ENCODE measurements around the gene HERC2.

The HERC2 gene

DNA sequence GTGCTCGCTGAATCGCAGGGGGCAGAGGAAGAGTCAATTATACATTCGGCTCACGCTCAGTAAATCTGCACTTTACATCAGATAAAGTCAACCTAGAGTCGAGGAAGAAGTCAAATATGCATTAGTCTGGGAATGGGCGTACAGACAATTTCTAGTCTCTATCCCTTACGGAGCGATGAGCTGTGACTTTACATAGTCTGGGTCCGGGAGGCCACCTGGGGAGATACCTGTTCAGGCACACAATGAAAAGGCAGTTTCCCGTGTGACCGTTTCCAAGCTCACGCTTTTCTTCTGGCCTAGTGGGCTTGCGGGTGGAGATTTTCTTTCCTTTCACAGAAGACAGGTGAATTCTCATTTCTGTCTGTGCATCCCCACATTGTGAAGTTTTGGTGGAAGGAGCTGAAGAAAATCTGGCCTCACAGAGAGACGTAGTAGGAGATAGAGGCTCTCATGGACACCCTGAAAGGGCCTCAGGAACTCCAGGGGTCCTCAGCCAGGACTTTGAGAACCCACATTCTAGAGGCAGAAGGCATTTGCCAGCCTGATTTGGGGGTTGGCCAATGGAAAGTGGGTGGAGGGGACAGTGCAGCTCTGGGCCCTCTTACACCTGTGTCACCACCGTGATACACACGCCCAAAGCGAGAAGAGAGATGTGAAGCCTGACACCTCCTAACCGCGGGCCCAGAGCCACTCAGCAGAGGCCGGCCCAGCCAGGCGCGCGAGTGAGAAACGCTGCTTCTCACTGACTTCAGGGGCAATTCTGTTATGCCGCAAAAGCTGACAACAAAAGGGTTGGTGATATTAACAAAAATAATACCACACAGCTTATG is 212.1 kb downstream of the HERC2 start:
- DNase-seq = no peak
- in situ Hi-C loops (cut with HindIII; ENCODE audit: low pct_ligation_motif_present, low pct_unique_long_range_greater_than_20kb, low sequenced_read_pairs) = no loop called here

GRCh38 chr15:28107904-28108275 is 214.1 kb downstream of the HERC2 start:
- DNase-seq = no peak
- in situ Hi-C loops (cut with HindIII; ENCODE audit: low pct_ligation_motif_present, low pct_unique_long_range_greater_than_20kb, low sequenced_read_pairs) = no loop called here

- no peak for DNase-seq
- in situ Hi-C loops (cut with HindIII; ENCODE audit: low pct_ligation_motif_present, low pct_unique_long_range_greater_than_20kb, low sequenced_read_pairs) = no loop called here
These were observed 214.7 kb downstream of the HERC2 start for GRCh38 chr15:28107111-28107903.

- DNase-seq = no peak
- in situ Hi-C loops (cut with HindIII; ENCODE audit: low pct_ligation_motif_present, low pct_unique_long_range_greater_than_20kb, low sequenced_read_pairs) = no loop called here
These were observed 215.5 kb downstream of the HERC2 start for GRCh38 chr15:28106294-28107110.

DNA sequence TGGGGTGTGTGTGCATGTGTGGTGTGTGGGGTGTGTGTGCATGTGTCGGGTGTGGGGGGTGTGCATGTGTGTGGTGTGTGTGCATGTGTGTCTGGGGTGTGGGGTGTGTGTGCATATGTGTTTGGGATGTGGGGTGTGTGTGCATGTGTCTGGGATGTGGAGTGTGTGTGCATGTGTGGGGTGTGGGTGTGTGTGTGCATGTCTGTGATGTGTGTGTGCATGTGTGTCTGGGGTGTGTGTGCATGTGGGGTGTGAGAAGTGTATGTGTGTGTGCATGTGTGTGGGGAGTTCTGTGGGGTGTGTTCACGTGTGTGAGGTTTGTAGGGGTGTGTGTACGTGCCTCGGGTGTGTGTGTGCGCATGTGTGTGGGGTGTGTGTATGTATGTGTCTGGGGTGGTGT is 216.2 kb downstream of the HERC2 start:
- in situ Hi-C loops (cut with HindIII; ENCODE audit: low pct_ligation_motif_present, low pct_unique_long_range_greater_than_20kb, low sequenced_read_pairs) = no loop called here
- no peak for DNase-seq

- in situ Hi-C loops (cut with HindIII; ENCODE audit: low pct_ligation_motif_present, low pct_unique_long_range_greater_than_20kb, low sequenced_read_pairs) = no loop called here
- DNase-seq = no peak
These were observed 216.7 kb downstream of the HERC2 start for GRCh38 chr15:28105224-28105791.

- in situ Hi-C loops (cut with HindIII; ENCODE audit: low pct_ligation_motif_present, low pct_unique_long_range_greater_than_20kb, low sequenced_read_pairs) = no loop called here
- no peak for DNase-seq
These were observed 217.7 kb downstream of the HERC2 start for GRCh38 chr15:28104326-28104725.

DNA sequence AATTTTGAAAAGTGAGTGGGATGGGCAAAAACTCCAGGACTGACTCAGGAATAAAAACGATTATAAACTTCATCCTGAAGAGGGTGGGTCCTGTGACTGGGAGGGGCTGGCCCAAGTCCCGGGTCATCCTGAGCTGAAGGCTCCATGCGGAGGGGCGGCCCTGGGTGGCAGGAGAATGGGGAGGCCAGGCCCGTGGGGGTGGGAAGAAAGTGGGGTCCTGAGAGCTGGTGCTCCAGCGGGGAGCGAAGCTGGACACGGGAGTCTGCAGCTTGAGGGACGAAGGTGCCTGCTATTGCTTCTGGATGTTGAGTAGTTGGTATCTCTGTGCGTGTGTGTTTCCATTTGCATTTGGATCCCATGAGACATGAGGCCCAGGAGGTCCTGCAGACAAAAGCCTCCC is 218.1 kb downstream of the HERC2 start:
- in situ Hi-C loops (cut with HindIII; ENCODE audit: low pct_ligation_motif_present, low pct_unique_long_range_greater_than_20kb, low sequenced_read_pairs) = no loop called here
- DNase-seq = no peak

DNA sequence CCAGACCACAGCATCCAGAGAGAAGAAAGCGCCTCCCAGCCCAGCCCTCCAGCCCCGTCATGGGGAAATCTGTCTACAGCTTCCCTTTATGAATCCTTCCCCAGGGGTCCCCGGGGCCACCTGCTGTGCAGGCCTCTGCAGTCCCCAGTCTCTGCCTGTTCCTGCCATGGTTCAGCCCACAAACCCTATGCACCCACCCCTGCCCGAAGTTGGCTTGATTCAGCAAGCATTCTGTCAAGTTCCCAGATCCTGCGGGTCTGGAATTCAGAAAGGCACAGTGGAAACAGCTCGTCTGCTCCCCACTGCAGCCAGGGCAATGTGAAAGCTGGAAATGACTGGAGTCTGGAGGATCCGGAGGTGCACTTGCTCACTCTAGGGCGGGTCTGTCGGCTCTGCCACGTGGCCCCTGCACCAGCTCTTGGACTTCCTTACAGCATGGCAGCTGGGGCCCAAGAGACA is 220.0 kb downstream of the HERC2 start:
- no peak for DNase-seq
- in situ Hi-C loops (cut with HindIII; ENCODE audit: low pct_ligation_motif_present, low pct_unique_long_range_greater_than_20kb, low sequenced_read_pairs) = no loop called here

- DNase-seq = no peak
- in situ Hi-C loops (cut with HindIII; ENCODE audit: low pct_ligation_motif_present, low pct_unique_long_range_greater_than_20kb, low sequenced_read_pairs) = no loop called here
These were observed 220.8 kb downstream of the HERC2 start for GRCh38 chr15:28101201-28101600.

- in situ Hi-C loops (cut with HindIII; ENCODE audit: low pct_ligation_motif_present, low pct_unique_long_range_greater_than_20kb, low sequenced_read_pairs) = no loop called here
- DNase-seq = no peak
These were observed 221.3 kb downstream of the HERC2 start for GRCh38 chr15:28100516-28101195.

- DNase-seq = no peak
- in situ Hi-C loops (cut with HindIII; ENCODE audit: low pct_ligation_motif_present, low pct_unique_long_range_greater_than_20kb, low sequenced_read_pairs) = no loop called here
These were observed 222.3 kb downstream of the HERC2 start for GRCh38 chr15:28099555-28100140.

- in situ Hi-C loops (cut with HindIII; ENCODE audit: low pct_ligation_motif_present, low pct_unique_long_range_greater_than_20kb, low sequenced_read_pairs) = no loop called here
- peak; percentile 53 for DNase-seq
These were observed 223.0 kb downstream of the HERC2 start, which contains the start of gene OCA2 for GRCh38 chr15:28098766-28099554. Gene OCA2 (minus strand): TSS chr15:28099315. CDS start chr15:28081874, 17,441 bp downstream.

- DNase-seq = no peak
- in situ Hi-C loops (cut with HindIII; ENCODE audit: low pct_ligation_motif_present, low pct_unique_long_range_greater_than_20kb, low sequenced_read_pairs) = no loop called here
These were observed 223.6 kb downstream of the HERC2 start for GRCh38 chr15:28098360-28098765.

GRCh38 chr15:28097656-28098359 is 224.2 kb downstream of the HERC2 start:
- DNase-seq = no peak
- in situ Hi-C loops (cut with HindIII; ENCODE audit: low pct_ligation_motif_present, low pct_unique_long_range_greater_than_20kb, low sequenced_read_pairs) = no loop called here

DNA sequence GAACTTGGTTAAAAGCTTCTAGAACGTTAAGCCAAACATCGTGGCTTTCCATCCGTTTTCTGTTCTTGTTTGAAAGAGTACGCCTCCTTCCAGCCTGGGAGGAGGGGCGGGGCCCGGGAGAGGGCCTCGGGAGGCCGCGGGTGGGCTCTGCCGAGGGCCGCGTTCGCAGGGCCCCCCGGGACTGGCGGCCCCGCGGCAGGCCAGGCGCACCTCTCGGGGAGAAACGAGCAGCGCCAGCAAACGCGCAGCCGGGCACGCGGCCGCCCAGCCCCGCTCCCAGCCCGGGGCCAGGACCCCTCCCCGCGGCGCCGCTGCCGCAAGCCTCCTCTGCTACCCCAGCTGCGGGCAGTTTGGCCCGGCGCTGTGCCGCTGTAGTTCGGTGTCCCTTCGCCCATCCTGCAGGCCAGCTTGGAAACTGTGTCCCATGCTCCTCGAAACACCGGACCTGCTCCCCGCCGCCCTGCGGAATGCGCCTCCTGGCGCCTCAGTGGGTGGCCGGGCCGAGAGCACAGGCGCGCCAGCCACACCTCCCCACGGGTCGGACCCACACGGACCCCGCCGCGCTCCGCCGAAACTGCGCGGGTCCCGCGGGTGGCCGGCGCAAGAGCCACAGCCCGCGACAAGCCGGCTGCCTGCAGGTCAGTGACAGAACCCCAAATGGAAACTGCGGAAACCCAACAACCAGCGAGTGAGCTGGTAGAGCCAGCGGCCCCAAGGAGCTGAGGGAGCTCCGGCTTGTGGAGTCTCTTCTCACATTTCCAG is 225.1 kb downstream of the HERC2 start:
- DNase-seq = peak; percentile 35
- in situ Hi-C loops (cut with HindIII; ENCODE audit: low pct_ligation_motif_present, low pct_unique_long_range_greater_than_20kb, low sequenced_read_pairs) = no loop called here
